Panc1 (cell line): ENCODE measurements around the gene MAD1L1. TPM values are rescaled to one million over a fixed set of nuclear protein-coding genes. Genes with fewer than 3 reads are reported as not detected.

Experiments used
- ATAC-seq: fragments of 200-7000 bp; cut with Tn5 transposase; 2 replicates; pipeline ENCODE4 v1.9.1; 2020; ENCODE audit warnings: mild to moderate bottlenecking, moderate library complexity
- BruUV-seq: library from RNA; stranded (reverse); fragments of 400-500 nt; replicated peaks from 2 replicates; lab custom pipeline; 2021; lab: Mats Ljungman, UMichigan
- CTCF ChIA-PET: fragments of 300-600 bp; sonication (Branson Sonifier 250); formaldehyde crosslinking; loops from one replicate; lab custom pipeline; 2022; ENCODE audit warnings: antibody characterized with exemption; lab: Charles Lee
- POLR2A ChIA-PET: fragments of 300-600 bp; sonication (Branson Sonifier 250); formaldehyde crosslinking; loops from one replicate; lab custom pipeline; 2022; ENCODE audit warnings: antibody characterized with exemption; lab: Charles Lee
- DNase-seq: peaks from one replicate; pipeline ENCODE4 v3.0.0-alpha.2; 2010; ENCODE audit warnings: low read depth, low spot score
- H3K27ac ChIP-seq: 2 replicates; pipeline ENCODE4 v1.5.1; 2011; ENCODE audit warnings: mild to moderate bottlenecking, low read length, inconsistent platforms
- H3K27me3 ChIP-seq: fragments of 200-500 bp; sonication (Bioruptor generic); 2 replicates; pipeline ENCODE4 v1.6.0; 2014; ENCODE audit warnings: low read length, inconsistent platforms; ENCODE audit not compliant: control insufficient read depth, insufficient read depth
- H3K36me3 ChIP-seq: fragments of 200-500 bp; sonication (Bioruptor generic); 2 replicates; pipeline ENCODE4 v1.5.1; 2014; ENCODE audit warnings: inconsistent platforms, mild to moderate bottlenecking, low read length, moderate library complexity; ENCODE audit not compliant: control insufficient read depth, insufficient read depth
- H3K4me1 ChIP-seq: 2 replicates; pipeline ENCODE4 v1.5.1; 2011; ENCODE audit warnings: inconsistent platforms, mild to moderate bottlenecking, low read length, moderate library complexity; ENCODE audit not compliant: control insufficient read depth, insufficient read depth
- H3K4me3 ChIP-seq, 2 experiments: 2 replicates each; pipeline ENCODE4 v1.5.1; 2011 to 2012; ENCODE audit warnings: low read depth in 2 of 2, low read length in 2 of 2, mild to moderate bottlenecking in 2 of 2, inconsistent platforms in 1 of 2, moderate library complexity in 1 of 2
- H3K9me3 ChIP-seq: fragments of 200-500 bp; sonication (Bioruptor generic); 2 replicates; pipeline ENCODE4 v1.5.1; 2014; ENCODE audit warnings: low read depth, mild to moderate bottlenecking, inconsistent platforms, low read length, moderate library complexity; ENCODE audit not compliant: control insufficient read depth, insufficient read depth
- CTCF ChIP-seq: fragments of 450-650 bp; IDR thresholded peaks from 2 replicates; pipeline ENCODE4 v1.5.1; 2017; ENCODE audit warnings: mild to moderate bottlenecking
- POLR2AphosphoS5 ChIP-seq: IDR thresholded peaks from 2 replicates; pipeline ENCODE4 v1.6.1; 2012; ENCODE audit warnings: mild to moderate bottlenecking, low read depth, low read length, moderate library complexity
- REST ChIP-seq, 2 experiments: IDR thresholded peaks; 2 replicates each; pipeline ENCODE4 v1.6.1; 2011 to 2012; ENCODE audit warnings: low read depth in 2 of 2, control low read depth in 1 of 2, low read length in 1 of 2, mild to moderate bottlenecking in 1 of 2, moderate library complexity in 1 of 2; ENCODE audit not compliant: insufficient read depth in 1 of 2
- SIN3A ChIP-seq: IDR thresholded peaks from 2 replicates; pipeline ENCODE4 v1.6.1; 2012; ENCODE audit warnings: low read depth, mild to moderate bottlenecking, low read length, moderate library complexity, borderline replicate concordance; ENCODE audit not compliant: insufficient read depth
- TCF7L2 ChIP-seq: IDR thresholded peaks from 2 replicates; pipeline ENCODE4 v1.6.1; 2011; ENCODE audit warnings: mild to moderate bottlenecking, low read depth, low read length, inconsistent platforms
- in situ Hi-C: cut with HindIII; loops from 2 replicates; pipeline ENCODE4 v1.10.0; 2016; ENCODE audit warnings: low sequenced_read_pairs, low pct_unique_long_range_greater_than_20kb
- intact Hi-C: fragments of 100-400 bp; cut with micrococcal nuclease; formaldehyde crosslinking; loops from one replicate; pipeline ENCODE4 v1.10.0; 2022; ENCODE audit not compliant: unreplicated experiment
- total RNA-seq: library from RNA; stranded (reverse); gene quantifications from one replicate; pipeline ENCODE4 v1.2.1, GENCODE V29; 2021; ENCODE audit not compliant: unreplicated experiment

The MAD1L1 gene
- total RNA-seq, 1 experiment from 2014 or later = 70.8 TPM

- intact Hi-C loops (no loop called here), in situ Hi-C loops (no loop called here)
- no peak for DNase-seq
- TF ChIP-seq TCF7L2 (no peak), SIN3A (no peak), CTCF (no peak), POLR2AphosphoS5 (no peak), REST (IDR thresholded peaks at IDR 0.05; ENCODE audit: insufficient read depth in 1 of 2, low read depth in 2 of 2, low read length in 1 of 2) (no peak)
- no peaks in the 10 kb centered on the region for H3K9me3 ChIP-seq
- H3K36me3 ChIP-seq = no peaks in the 10 kb centered on the region
- H3K27me3 ChIP-seq = no peaks in the 10 kb centered on the region
- no TSS peak for BruUV-seq
- H3K4me3 ChIP-seq = no peak overlapping the region
- ATAC-seq = peak; percentile 26; the same call in 1 of the 2 replicates
- H3K27ac ChIP-seq = no peak overlapping the region
- CTCF ChIA-PET = interaction anchor here (0.6 kb wide), 1 partner anchor 367 kb away, joined by 4 read pairs; no protein-coding TSS in a partner anchor
- POLR2A ChIA-PET = no interaction called here
- H3K4me1 ChIP-seq = no peaks in the 10 kb centered on the region
Measured at GRCh38 chr7:2013381-2014311, 219.1 kb downstream of the MAD1L1 start.

- no peak overlapping the region for H3K4me3 ChIP-seq
- H3K9me3 ChIP-seq = no peaks in the 10 kb centered on the region
- intact Hi-C loops (no loop called here), in situ Hi-C loops (no loop called here)
- H3K36me3 ChIP-seq = no peaks in the 10 kb centered on the region
- POLR2A ChIA-PET = no interaction called here
- H3K4me1 ChIP-seq = no peaks in the 10 kb centered on the region
- ATAC-seq (no peak), DNase-seq (no peak)
- TF ChIP-seq TCF7L2 = no peak
- no peak for TF ChIP-seq SIN3A
- no peak for TF ChIP-seq REST (IDR thresholded peaks at IDR 0.05; ENCODE audit: insufficient read depth in 1 of 2, low read depth in 2 of 2, low read length in 1 of 2)
- TF ChIP-seq CTCF = no peak
- TF ChIP-seq POLR2AphosphoS5 = no peak
- no TSS peak for BruUV-seq
- CTCF ChIA-PET = interaction anchor here (0.6 kb wide), 1 partner anchor 367 kb away, joined by 4 read pairs; no protein-coding TSS in a partner anchor
- no peak overlapping the region for H3K27ac ChIP-seq
- no peaks in the 10 kb centered on the region for H3K27me3 ChIP-seq
Measured at GRCh38 chr7:2012981-2013380, 219.8 kb downstream of the MAD1L1 start.
